Measurements from ENCODE around the gene PKIG. TPM values are rescaled to one million over a fixed set of nuclear protein-coding genes. Genes with fewer than 3 reads are reported as not detected.

Gene PKIG
- polyA plus RNA-seq, 3 donors, result 0.67 to 1.4 (median 0.84) TPM

DNA sequence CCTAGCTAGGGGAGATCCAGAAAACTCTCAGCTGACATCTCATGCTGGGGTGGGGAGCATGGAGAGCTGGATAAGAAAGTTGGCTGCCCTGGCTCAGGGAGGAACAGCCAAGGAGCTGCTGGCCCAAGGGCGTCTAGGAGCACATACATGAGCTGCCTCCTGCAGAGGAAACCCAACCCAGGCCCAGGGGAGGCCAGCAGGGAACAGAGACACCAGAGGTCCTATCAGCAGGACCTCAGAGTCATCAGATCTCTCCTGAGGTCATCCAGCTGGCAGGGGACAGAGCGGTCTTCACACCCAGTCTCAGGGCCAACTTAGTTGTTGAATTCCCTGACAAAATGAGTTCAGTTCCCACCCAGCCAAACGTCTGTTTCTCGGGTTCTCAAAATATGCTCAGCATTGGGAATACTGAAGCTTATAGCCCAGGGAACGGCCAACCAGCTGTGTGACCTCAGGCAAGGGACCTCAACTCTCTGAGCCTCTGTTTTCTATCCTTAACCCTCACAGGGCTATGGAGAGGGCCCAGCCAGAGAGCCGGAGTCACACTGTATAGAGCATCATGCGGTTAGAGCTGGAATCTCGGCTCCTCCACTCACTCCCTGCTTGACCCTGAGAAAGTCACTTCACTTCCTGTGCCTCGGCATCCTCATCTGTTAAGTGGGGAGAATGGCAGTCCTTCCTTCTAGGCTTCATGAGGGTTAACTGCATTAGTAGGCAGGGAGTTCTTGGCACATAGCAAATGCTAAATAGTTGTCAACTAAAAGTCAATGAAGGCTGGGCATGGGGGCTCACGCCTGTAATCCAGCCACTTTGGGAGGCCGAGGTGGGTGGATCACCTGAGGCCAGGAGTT is 55.4 kb downstream of the PKIG start:
- no peak for TF ChIP-seq CTCF (IDR thresholded peaks at IDR 0.05)
- Histone ChIP-seq H2AFZ (ENCODE audit: insufficient read depth, low read depth, low read length, poor library complexity, severe bottlenecking) (no peak overlapping the region), H3K4me1 (ENCODE audit: control insufficient read depth in 1 of 2, insufficient read depth in 2 of 2, low read length in 2 of 2) (peaks cover 16 to 17% of the 10 kb centered on the region in 2 donors), H3K36me3 (replicated peaks in 1 of 2; ENCODE audit: control insufficient read depth in 1 of 2, insufficient read depth in 2 of 2, low read length in 2 of 2) (no peaks in the 10 kb centered on the region), H3K27ac (ENCODE audit: low read depth in 1 of 2, low read length in 2 of 2) (no peak overlapping the region), H3K4me2 (replicated peaks; ENCODE audit: extremely low read depth, low read length, poor library complexity, severe bottlenecking) (no peak overlapping the region), H3K4me3 (replicated peaks in 1 of 3; ENCODE audit: low read depth in 2 of 3, low read length in 3 of 3) (no peak overlapping the region), H3K79me2 (ENCODE audit: insufficient read depth, low read length) (no peaks in the 10 kb centered on the region), H3K9ac (ENCODE audit: insufficient read depth, low read length, poor library complexity, severe bottlenecking) (no peak overlapping the region), H4K20me1 (ENCODE audit: insufficient read depth, low read length) (no peaks in the 10 kb centered on the region), H3K27me3 (ENCODE audit: control insufficient read depth in 2 of 2, insufficient read depth in 2 of 2, low read length in 2 of 2) (no peaks in the 10 kb centered on the region), H3K9me3 (replicated peaks in 1 of 2; ENCODE audit: control insufficient read depth in 1 of 2, insufficient read depth in 1 of 2, low read length in 2 of 2) (peaks cover 0 to 5% of the 10 kb centered on the region in 2 donors)
- DNase-seq, result no peak
- H3K36me3 Mint-ChIP-seq, result peaks cover 0 to 8% of the 10 kb centered on the region in 2 donors
- peaks cover 17% of the 10 kb centered on the region for H3K4me1 Mint-ChIP-seq
- peaks cover 0 to 4% (median 1%) of the 10 kb centered on the region in 3 donors for H3K27me3 Mint-ChIP-seq (ENCODE audit: low read depth in 3 of 3)
- 93% methylated on average over 6 of the region's 11 CpGs for WGBS (ENCODE audit: insufficient coverage)
- no peak overlapping the region for H3K4me3 Mint-ChIP-seq
- intact Hi-C loops (cut with micrococcal nuclease), result no loop called here
- peaks cover 0 to 8% (median 5%) of the 10 kb centered on the region in 7 donors for H3K9me3 Mint-ChIP-seq
- H3K27ac Mint-ChIP-seq, result no peak overlapping the region

DNA sequence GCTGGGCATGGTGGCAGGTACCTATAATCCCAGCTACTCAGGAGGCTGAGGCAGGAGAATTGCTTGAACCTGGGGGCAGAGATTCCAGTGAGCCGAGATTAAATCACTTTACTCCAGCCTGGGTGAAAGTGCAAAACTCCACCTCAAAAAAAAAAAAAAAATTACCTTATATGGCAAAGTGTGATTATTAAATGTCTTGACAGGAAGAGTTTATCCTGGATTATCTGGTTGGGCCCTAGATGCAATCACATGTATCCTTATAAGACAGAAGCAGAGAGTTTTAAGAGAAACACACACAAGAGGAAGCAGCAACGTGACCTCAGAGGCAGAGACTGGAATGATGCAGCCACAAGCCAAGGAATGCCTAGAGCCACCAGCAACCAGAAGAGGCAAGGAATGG is 58.1 kb downstream of the PKIG start:
- Histone ChIP-seq H3K9me3 (replicated peaks in 1 of 2; ENCODE audit: control insufficient read depth in 1 of 2, insufficient read depth in 1 of 2, low read length in 2 of 2) (peaks cover 0 to 5% of the 10 kb centered on the region in 2 donors), H3K4me3 (replicated peaks in 1 of 3; ENCODE audit: low read depth in 2 of 3, low read length in 3 of 3) (no peak overlapping the region), H3K27ac (ENCODE audit: low read depth in 1 of 2, low read length in 2 of 2) (no peak overlapping the region), H3K4me1 (ENCODE audit: control insufficient read depth in 1 of 2, insufficient read depth in 2 of 2, low read length in 2 of 2) (peaks cover 42 to 45% of the 10 kb centered on the region in 2 donors), H3K36me3 (replicated peaks in 1 of 2; ENCODE audit: control insufficient read depth in 1 of 2, insufficient read depth in 2 of 2, low read length in 2 of 2) (no peaks in the 10 kb centered on the region), H3K9ac (ENCODE audit: insufficient read depth, low read length, poor library complexity, severe bottlenecking) (no peak overlapping the region), H3K27me3 (ENCODE audit: control insufficient read depth in 2 of 2, insufficient read depth in 2 of 2, low read length in 2 of 2) (no peaks in the 10 kb centered on the region), H3K4me2 (replicated peaks; ENCODE audit: extremely low read depth, low read length, poor library complexity, severe bottlenecking) (no peak overlapping the region), H2AFZ (ENCODE audit: insufficient read depth, low read depth, low read length, poor library complexity, severe bottlenecking) (no peak overlapping the region), H3K79me2 (ENCODE audit: insufficient read depth, low read length) (no peaks in the 10 kb centered on the region), H4K20me1 (ENCODE audit: insufficient read depth, low read length) (no peaks in the 10 kb centered on the region)
- Mint-ChIP-seq H3K36me3 (peaks cover 0 to 2% of the 10 kb centered on the region in 2 donors), H3K4me3 (no peak overlapping the region), H3K9me3 (peaks cover 0 to 8% (median 5%) of the 10 kb centered on the region in 7 donors), H3K4me1 (peaks cover 42% of the 10 kb centered on the region), H3K27ac (peak overlapping the region in 2 of 7 donors; percentile 3 to 60), H3K27me3 (ENCODE audit: low read depth in 3 of 3) (peaks cover 1 to 6% (median 4%) of the 10 kb centered on the region in 3 donors)
- TF ChIP-seq CTCF (IDR thresholded peaks at IDR 0.05), result no peak
- WGBS (ENCODE audit: insufficient coverage), result 45% methylated on average over 1 of the region's 2 CpGs
- intact Hi-C loops (cut with micrococcal nuclease), result loop anchor here in 1 of 2 donors (10.0 kb wide), 1 partner anchor 324 kb away; the partner anchor contains the start of genes STK4 and TOMM34
- no peak for DNase-seq
